SK-N-SH (cell line): ENCODE measurements around the gene SLC9C1.

Experiments used
- CTCF ChIP-seq: fragments of 200-600 bp; sonication (generic); IDR thresholded peaks from 2 replicates; pipeline ENCODE4 v1.6.1; 2017; ENCODE audit warnings: antibody characterized with exemption, mild to moderate bottlenecking, moderate library complexity
- FOXJ3 ChIP-seq: sonication (generic); formaldehyde crosslinking; IDR thresholded peaks from 2 replicates; pipeline ENCODE4 v1.5.1; 2020; ENCODE audit warnings: mild to moderate bottlenecking, missing genetic modification reagents
- POLR2AphosphoS5 ChIP-seq: IDR thresholded peaks from 2 replicates; pipeline ENCODE4 v1.6.1; 2012; ENCODE audit warnings: low read depth, low read length

DNA sequence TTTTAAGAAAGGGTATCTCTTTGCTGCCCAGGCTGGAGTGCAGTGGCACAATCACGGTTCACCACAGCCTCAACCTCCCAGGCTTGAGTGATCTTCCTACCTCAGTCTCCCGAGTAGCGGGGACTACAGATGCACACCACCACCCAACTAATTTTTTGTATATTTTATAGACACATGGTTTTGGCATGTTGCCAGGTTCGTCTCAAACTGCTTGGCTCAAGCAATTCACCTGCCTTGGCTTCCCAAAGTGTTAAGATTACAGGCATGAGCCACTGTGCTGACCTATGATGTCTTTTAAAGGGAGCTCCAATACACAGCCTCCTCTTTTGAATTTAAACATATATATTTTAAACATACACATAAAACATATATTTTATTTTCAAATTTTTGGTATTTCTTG lies 60.9 kb downstream of the SLC9C1 start:
- TF ChIP-seq CTCF, result no peak
- no peak for TF ChIP-seq FOXJ3
- no peak for TF ChIP-seq POLR2AphosphoS5
